Mesendoderm (in vitro differentiated cells): ENCODE data around the gene DGKI.

ENCODE experiments used
- DNase-seq: peaks from one replicate; pipeline ENCODE4 v3.0.0; 2013
- H2AK5ac ChIP-seq: 2 replicates; pipeline ENCODE4 v1.6.1; 2013; ENCODE audit warnings: low read length, inconsistent platforms
- H2BK120ac ChIP-seq: 2 replicates; pipeline ENCODE4 v1.6.1; 2013; ENCODE audit warnings: low read depth, mild to moderate bottlenecking, low read length, moderate library complexity, mixed read lengths
- H2BK15ac ChIP-seq: replicated peaks from 2 replicates; pipeline ENCODE4 v1.6.1; 2013; ENCODE audit warnings: low read depth, mild to moderate bottlenecking, moderate library complexity
- H2BK5ac ChIP-seq: 2 replicates; pipeline ENCODE4 v1.6.1; 2013; ENCODE audit warnings: low read length, inconsistent platforms
- H3K18ac ChIP-seq: 2 replicates; pipeline ENCODE4 v1.6.1; 2013; ENCODE audit warnings: mild to moderate bottlenecking, low read length, mixed read lengths
- H3K23ac ChIP-seq: one replicate; pipeline ENCODE4 v1.6.1; 2013; ENCODE audit warnings: low read length
- H3K27ac ChIP-seq: 2 replicates; pipeline ENCODE4 v1.5.1; 2013; ENCODE audit warnings: low read depth, mild to moderate bottlenecking, inconsistent platforms, low read length, moderate library complexity
- H3K27me3 ChIP-seq: 2 replicates; pipeline ENCODE4 v1.6.1; 2013; ENCODE audit warnings: low read length, control low read depth, mild to moderate bottlenecking, inconsistent platforms; ENCODE audit not compliant: insufficient read depth, poor library complexity
- H3K36me3 ChIP-seq: 2 replicates; pipeline ENCODE4 v1.6.1; 2013; ENCODE audit warnings: low read length, inconsistent platforms; ENCODE audit not compliant: control insufficient read depth, insufficient read depth
- H3K4ac ChIP-seq: one replicate; pipeline ENCODE4 v1.6.1; 2013; ENCODE audit warnings: low read depth, mild to moderate bottlenecking, low read length, moderate library complexity
- H3K4me1 ChIP-seq: 2 replicates; pipeline ENCODE4 v1.6.1; 2013; ENCODE audit warnings: low read depth, low read length, inconsistent platforms; ENCODE audit not compliant: control insufficient read depth
- H3K4me2 ChIP-seq: 2 replicates; pipeline ENCODE4 v1.6.1; 2013; ENCODE audit warnings: low read length
- H3K4me3 ChIP-seq: 2 replicates; pipeline ENCODE4 v1.5.1; 2013; ENCODE audit warnings: mild to moderate bottlenecking, low read length
- H3K56ac ChIP-seq: one replicate; pipeline ENCODE4 v1.6.1; 2013; ENCODE audit warnings: low read length
- H3K79me1 ChIP-seq: 2 replicates; pipeline ENCODE4 v1.6.1; 2013; ENCODE audit warnings: low read length, inconsistent platforms
- H3K79me2 ChIP-seq: 2 replicates; pipeline ENCODE4 v1.6.1; 2013; ENCODE audit warnings: mild to moderate bottlenecking, low read length; ENCODE audit not compliant: control insufficient read depth, insufficient read depth
- H3K9ac ChIP-seq: 2 replicates; pipeline ENCODE4 v1.6.1; 2013; ENCODE audit warnings: low read length, inconsistent platforms
- H4K5ac ChIP-seq: one replicate; pipeline ENCODE4 v1.6.1; 2013; ENCODE audit warnings: low read length
- H4K8ac ChIP-seq: one replicate; pipeline ENCODE4 v1.6.1; 2013; ENCODE audit warnings: low read depth, mild to moderate bottlenecking, control low read depth, low read length, moderate library complexity
- WGBS: extraction: QIAGEN DNeasy Blood & Tissue Kit; methylation state at CpG from one replicate; pipeline ENCODE4 v1.1.7; 2013; ENCODE audit warnings: low lambda C conversion rate, missing lambda C conversion rate; ENCODE audit not compliant: insufficient coverage; ENCODE audit errors: extremely low coverage; 5-methylcytosine and 5-hydroxymethylcytosine counted together

DGKI gene

DNA sequence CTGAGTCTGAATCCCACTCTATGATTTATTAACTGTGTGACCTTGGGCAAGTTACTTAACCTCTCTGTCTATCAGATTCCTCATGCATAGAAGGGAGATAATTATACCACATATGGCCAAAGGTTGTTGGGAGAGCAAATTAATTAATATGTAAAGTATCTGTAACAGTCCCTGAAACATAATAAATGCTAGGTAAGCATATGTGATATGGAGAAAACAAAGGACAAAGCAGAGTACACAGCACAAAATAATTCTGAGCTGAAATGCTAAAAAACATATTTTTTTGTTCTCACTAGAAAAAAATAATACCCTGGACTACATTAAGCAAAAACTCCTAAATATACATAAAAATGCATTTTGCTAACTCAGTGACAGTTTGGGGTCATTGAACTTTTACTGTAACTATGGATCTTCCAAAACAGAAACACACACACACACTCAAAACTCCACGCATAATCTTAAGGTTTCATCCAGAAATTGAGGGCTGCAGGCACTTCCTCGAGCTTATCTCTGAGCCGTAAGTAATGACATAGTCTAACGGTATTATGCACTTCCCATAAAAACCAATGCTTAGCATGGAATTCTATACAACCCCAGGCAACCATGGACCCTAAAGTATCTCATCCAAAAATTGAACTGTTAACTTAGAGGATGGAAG lies 301.6 kb downstream of the DGKI start:
- no peaks in the 10 kb centered on the region for H3K79me1 ChIP-seq
- no peak overlapping the region for H3K4me3 ChIP-seq
- no peak overlapping the region for H4K8ac ChIP-seq
- H3K4ac ChIP-seq: no peak overlapping the region
- no peaks in the 10 kb centered on the region for H3K4me1 ChIP-seq
- no peak overlapping the region for H2BK120ac ChIP-seq
- H3K18ac ChIP-seq: no peak overlapping the region
- H3K79me2 ChIP-seq: no peaks in the 10 kb centered on the region
- H2BK5ac ChIP-seq: no peak overlapping the region
- H2AK5ac ChIP-seq: no peak overlapping the region
- no peak overlapping the region for H3K56ac ChIP-seq
- H3K4me2 ChIP-seq: no peak overlapping the region
- H4K5ac ChIP-seq: no peak overlapping the region
- H3K9ac ChIP-seq: no peak overlapping the region
- no peak overlapping the region for H3K27ac ChIP-seq
- no peaks in the 10 kb centered on the region for H3K36me3 ChIP-seq
- H2BK15ac ChIP-seq: no peak overlapping the region
- no peaks in the 10 kb centered on the region for H3K27me3 ChIP-seq
- no peak overlapping the region for H3K23ac ChIP-seq
- DNase-seq: no peak
- no CpG with 5 or more reads among the region's 4 CpGs for WGBS

DNA sequence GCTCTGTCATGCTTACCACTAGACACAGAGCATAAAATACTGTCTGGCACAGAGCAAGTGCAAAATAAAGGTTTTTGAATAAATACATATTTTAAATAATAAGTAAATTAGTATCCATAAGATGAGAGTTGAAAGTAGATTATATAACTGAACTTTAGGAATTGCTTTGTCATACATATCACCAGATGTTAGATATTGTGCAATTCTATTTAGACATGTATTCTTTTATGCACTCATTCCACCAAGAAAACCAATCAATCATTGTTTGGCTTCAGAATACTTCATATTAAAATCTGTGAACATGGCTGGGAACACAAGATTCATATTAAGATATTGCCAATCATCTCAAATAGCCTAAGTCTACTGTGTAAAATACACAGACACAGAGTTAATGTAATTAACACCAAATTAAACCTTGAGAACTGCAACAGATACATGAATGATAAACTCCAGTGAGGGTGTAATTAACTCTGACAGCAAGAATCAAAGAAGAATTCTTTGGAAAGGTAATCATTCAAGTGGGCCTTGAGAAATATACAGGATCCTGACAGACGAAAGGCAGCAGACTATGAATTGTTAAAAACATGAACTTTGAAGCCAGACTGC lies 302.2 kb downstream of the DGKI start:
- Histone ChIP-seq H3K4me2 (no peak overlapping the region), H3K36me3 (no peaks in the 10 kb centered on the region), H3K4ac (no peak overlapping the region), H2BK15ac (no peak overlapping the region), H3K79me1 (no peaks in the 10 kb centered on the region), H2BK120ac (no peak overlapping the region), H4K5ac (no peak overlapping the region), H3K56ac (no peak overlapping the region), H3K18ac (no peak overlapping the region), H3K4me3 (no peak overlapping the region), H3K4me1 (no peaks in the 10 kb centered on the region), H3K27ac (no peak overlapping the region), H3K79me2 (no peaks in the 10 kb centered on the region), H2AK5ac (no peak overlapping the region), H2BK5ac (no peak overlapping the region), H4K8ac (no peak overlapping the region), H3K27me3 (no peaks in the 10 kb centered on the region), H3K23ac (no peak overlapping the region), H3K9ac (no peak overlapping the region)
- no peak for DNase-seq
- no CpG with 5 or more reads among the region's 1 CpG for WGBS

- Histone ChIP-seq H3K4me3 (no peak overlapping the region), H2BK5ac (no peak overlapping the region), H3K27ac (no peak overlapping the region), H3K27me3 (no peaks in the 10 kb centered on the region), H3K36me3 (no peaks in the 10 kb centered on the region), H3K4ac (no peak overlapping the region), H3K79me2 (no peaks in the 10 kb centered on the region), H3K18ac (no peak overlapping the region), H3K9ac (no peak overlapping the region), H2AK5ac (no peak overlapping the region), H3K56ac (no peak overlapping the region), H2BK15ac (no peak overlapping the region), H3K4me2 (no peak overlapping the region), H3K4me1 (no peaks in the 10 kb centered on the region), H2BK120ac (no peak overlapping the region), H4K8ac (no peak overlapping the region), H3K23ac (no peak overlapping the region), H4K5ac (no peak overlapping the region), H3K79me1 (no peaks in the 10 kb centered on the region)
- WGBS: no CpG with 5 or more reads among the region's 3 CpGs
- DNase-seq: no peak
These were observed 307.6 kb downstream of the DGKI start for GRCh38 chr7:137539111-137539715.

GRCh38 chr7:137538361-137538762 lies 308.4 kb downstream of the DGKI start:
- no peak overlapping the region for H2AK5ac ChIP-seq
- H2BK5ac ChIP-seq: no peak overlapping the region
- H3K4me2 ChIP-seq: no peak overlapping the region
- no peak overlapping the region for H3K56ac ChIP-seq
- H3K23ac ChIP-seq: no peak overlapping the region
- H3K36me3 ChIP-seq: no peaks in the 10 kb centered on the region
- no peaks in the 10 kb centered on the region for H3K4me1 ChIP-seq
- no peak overlapping the region for H3K4me3 ChIP-seq
- H3K79me1 ChIP-seq: no peaks in the 10 kb centered on the region
- H2BK15ac ChIP-seq: no peak overlapping the region
- no peak overlapping the region for H3K18ac ChIP-seq
- H4K5ac ChIP-seq: no peak overlapping the region
- H2BK120ac ChIP-seq: no peak overlapping the region
- no peak overlapping the region for H3K9ac ChIP-seq
- no peak for DNase-seq
- H3K4ac ChIP-seq: no peak overlapping the region
- H3K79me2 ChIP-seq: no peaks in the 10 kb centered on the region
- WGBS: no CpG with 5 or more reads among the region's 4 CpGs
- H3K27me3 ChIP-seq: no peaks in the 10 kb centered on the region
- no peak overlapping the region for H3K27ac ChIP-seq
- no peak overlapping the region for H4K8ac ChIP-seq

GRCh38 chr7:137535579-137535978 lies 311.2 kb downstream of the DGKI start:
- Histone ChIP-seq H3K4me3 (no peak overlapping the region), H2BK5ac (no peak overlapping the region)
- WGBS: no CpG with 5 or more reads among the region's 6 CpGs

More at GRCh38 chr7:137535579-137535978, 311.2 kb downstream of the DGKI start:
- no peaks in the 10 kb centered on the region for H3K79me1 ChIP-seq
- no peak overlapping the region for H3K9ac ChIP-seq
- H2BK120ac ChIP-seq: no peak overlapping the region
- no peak overlapping the region for H3K18ac ChIP-seq
- H3K27me3 ChIP-seq: no peaks in the 10 kb centered on the region
- H3K4me2 ChIP-seq: no peak overlapping the region
- no peak overlapping the region for H4K5ac ChIP-seq
- H3K79me2 ChIP-seq: no peaks in the 10 kb centered on the region
- no peak overlapping the region for H3K56ac ChIP-seq
- no peaks in the 10 kb centered on the region for H3K4me1 ChIP-seq
- H3K23ac ChIP-seq: no peak overlapping the region
- H3K36me3 ChIP-seq: no peaks in the 10 kb centered on the region
- H2BK15ac ChIP-seq: no peak overlapping the region
- H3K4ac ChIP-seq: no peak overlapping the region
- H4K8ac ChIP-seq: no peak overlapping the region
- no peak overlapping the region for H2AK5ac ChIP-seq
- no peak for DNase-seq
- no peak overlapping the region for H3K27ac ChIP-seq
